ENCODE measurements around the gene USP19. TPM values are rescaled to one million over a fixed set of nuclear protein-coding genes. Genes with fewer than 3 reads are reported as not detected.
A peak's percentile ranks its signal among the peaks of the same experiment; 100 is the strongest.

Gene USP19
- total and polyA plus RNA-seq, 2 of the 8 experiments (the other 6 are each of a cell fraction or from before 2014, with no cell fraction given) = 46.4 to 65.8 TPM

DNA sequence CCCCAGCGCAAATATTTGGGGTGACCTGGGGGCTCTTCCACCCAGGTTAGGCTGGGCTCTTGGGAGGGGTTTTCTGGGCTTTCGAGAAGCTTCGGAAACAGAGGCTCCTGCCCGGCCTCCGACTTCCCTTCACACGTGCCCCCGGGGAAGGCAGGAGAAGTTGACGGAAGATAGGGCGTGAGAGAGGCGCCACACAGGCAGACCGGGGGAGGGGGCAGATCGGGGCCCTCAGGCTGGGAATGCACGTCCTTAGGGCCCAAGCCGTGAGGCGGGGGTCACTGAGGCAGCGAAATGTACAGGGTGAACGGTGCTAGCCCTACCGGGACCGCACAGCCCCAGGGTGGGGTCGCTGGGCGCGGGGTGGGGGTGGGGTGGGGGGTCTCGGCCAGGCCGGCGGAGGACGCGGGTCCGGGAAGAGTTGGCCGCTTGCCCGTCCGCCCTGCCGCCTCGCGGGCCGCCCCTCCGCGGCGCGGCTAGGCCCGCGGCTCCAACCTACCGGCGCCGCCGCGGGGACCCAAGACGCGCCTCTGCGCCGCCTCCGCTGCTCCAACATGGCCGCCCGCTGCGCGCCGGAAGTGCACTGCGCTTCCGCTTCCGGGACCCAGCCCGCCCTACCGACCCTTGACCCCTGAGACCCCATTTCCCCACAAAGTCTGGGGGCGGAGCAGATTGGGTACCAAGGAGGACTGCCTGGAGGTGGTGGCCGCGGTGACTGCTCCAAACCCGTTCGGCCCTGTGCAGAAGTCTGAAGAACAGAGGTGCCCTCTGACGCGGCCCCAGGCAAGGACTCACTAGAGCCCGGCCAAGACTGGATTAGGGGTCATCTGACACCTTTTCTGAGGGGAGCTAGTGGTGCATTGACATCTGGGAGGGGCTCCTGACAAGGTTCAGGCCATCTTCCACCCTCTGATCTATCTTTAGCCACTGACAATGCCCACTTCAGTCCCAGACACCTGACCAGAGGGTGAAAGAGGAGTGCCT lies 45.4 kb upstream of the USP19 start, which contains the start of gene CCDC71:
TSS of gene CCDC71 (minus strand) at position 561 of the 981 bp plus-strand sequence. CDS start 2,123 bp downstream, outside the sequence.
- Histone ChIP-seq H4K20me1 (replicated peaks in 1 of 2; ENCODE audit: control insufficient read depth in 1 of 2, insufficient read depth in 2 of 2, low read length in 2 of 2) (peaks cover 3 to 10% of the 10 kb centered on the region in 2 experiments), H4K5ac (ENCODE audit: insufficient read length, low read depth, low read length) (peak within 1 kb of the TSS; percentile 50), H2BK15ac (ENCODE audit: low read length) (no peak within 1 kb of the TSS), H2BK12ac (ENCODE audit: low read depth, low read length) (0 out of 2 replicates have a peak within 1 kb of the TSS, but pooled peaks have one; percentile 7), H2BK5ac (ENCODE audit: low read depth, low read length) (peak within 1 kb of the TSS; percentile 71), H3K27me3 (replicated peaks in 1 of 4; ENCODE audit: control insufficient read depth in 3 of 4, extremely low read depth in 1 of 4, insufficient read depth in 3 of 4, low read length in 3 of 4) (peaks cover 0 to 3% (median 0%) of the 10 kb centered on the region in 4 experiments; a peak in 1 of 7 replicates), H4K8ac (ENCODE audit: extremely low read depth, insufficient read depth, low read length) (peak within 1 kb of the TSS; percentile 94), H2BK120ac (replicated peaks; ENCODE audit: low read depth, low read length) (no peak within 1 kb of the TSS), H3K4me1 (replicated peaks in 1 of 4; ENCODE audit: control insufficient read depth in 3 of 4, insufficient read depth in 4 of 4, low read length in 3 of 4) (peaks cover 0 to 11% (median 4%) of the 10 kb centered on the region in 4 experiments; a peak in 6 of 7 replicates), H3K27ac (ENCODE audit: low read depth, low read length) (peak within 1 kb of the TSS; percentile 71), H3K4me3 (ENCODE audit: extremely low read depth in 1 of 4, insufficient read depth in 2 of 4, low read depth in 3 of 4, low read length in 4 of 4) (peak within 1 kb of the TSS; percentile 86 to 100 (median 94)), H3K18ac (ENCODE audit: extremely low read depth, low read length) (peak within 1 kb of the TSS; percentile 57; the same call in 1 of the 2 replicates), H3K23me2 (ENCODE audit: low read depth, low read length) (peaks cover 9% of the 10 kb centered on the region), H3K4me2 (ENCODE audit: insufficient read depth in 1 of 2, low read depth in 2 of 2, low read length in 2 of 2) (peak within 1 kb of the TSS; percentile 81 to 99), H3K36me3 (ENCODE audit: control insufficient read depth in 2 of 4, insufficient read depth in 4 of 4, low read length in 3 of 4) (peaks cover 5 to 20% (median 12%) of the 10 kb centered on the region in 4 experiments), H3K4ac (replicated peaks; ENCODE audit: insufficient read length, low read depth, low read length) (peak within 1 kb of the TSS; percentile 98), H3K56ac (replicated peaks; ENCODE audit: insufficient read length, low read depth, low read length) (peak within 1 kb of the TSS; percentile 10), H3K79me1 (ENCODE audit: low read depth, low read length) (peaks cover 23% of the 10 kb centered on the region), H3K79me2 (ENCODE audit: control insufficient read depth in 1 of 2, insufficient read depth in 2 of 2, low read length in 2 of 2) (peaks cover 9 to 25% of the 10 kb centered on the region in 2 experiments; a peak in 3 of 4 replicates), H3K9ac (replicated peaks in 1 of 4; ENCODE audit: extremely low read depth in 1 of 4, low read depth in 3 of 4, low read length in 3 of 4) (peak within 1 kb of the TSS; percentile 75 to 89 (median 80)), H3K14ac (ENCODE audit: insufficient read length) (no peak within 1 kb of the TSS), H2AK5ac (ENCODE audit: low read depth, low read length) (0 out of 2 replicates have a peak within 1 kb of the TSS, but pooled peaks have one; percentile 58), H2AFZ (ENCODE audit: low read length) (peak within 1 kb of the TSS; percentile 74; the same call in 1 of the 2 replicates), H3K23ac (ENCODE audit: insufficient read length) (no peak within 1 kb of the TSS), H3K9me3 (ENCODE audit: insufficient read depth in 2 of 2, low read depth in 1 of 2, low read length in 1 of 2) (no peaks in the 10 kb centered on the region), H2BK20ac (ENCODE audit: low read length) (no peak within 1 kb of the TSS), H4K91ac (replicated peaks; ENCODE audit: insufficient read length, low read length) (peak within 1 kb of the TSS; percentile 77)
- FAIRE-seq = no peak
- 4% methylated on average over 49 of the region's 69 CpGs; no CpG with 5 or more reads in 1 of the 2 experiments for WGBS, 2 experiments (ENCODE audit: extremely low coverage in 1 of 2, insufficient coverage in 1 of 2, insufficient read length in 1 of 2, insufficient replicate concordance in 2 of 2, low coverage in 1 of 2, low lambda C conversion rate in 2 of 2, missing lambda C conversion rate in 1 of 2)
- CTCF ChIA-PET (ENCODE audit: partially characterized antibody) = interaction anchor here (1.1 to 5.9 kb wide), 2 partner anchors 9 to 293 kb away, joined by 3 to 38 read pairs; no protein-coding TSS in a partner anchor
- POLR2A ChIA-PET (ENCODE audit: partially characterized antibody) = interaction anchor here (0.6 to 4.3 kb wide), 6 partner anchors 10 to 72 kb away, joined by 3 to 15 read pairs (median 6); partner anchors contain the start of genes QRICH1 and USP19
- peak; percentile 47 to 90 for DNase-seq (ENCODE audit: low read depth in 1 of 2, low spot score in 2 of 2)
- TF ChIP-seq SP4 (IDR thresholded peaks at IDR 0.05; ENCODE audit: low read length) (no peak), TAF1 (IDR thresholded peaks at IDR 0.05; ENCODE audit: low read depth, low read length) (peak; percentile 81), TAF7 (optimal IDR thresholded peaks at IDR 0.05; ENCODE audit: borderline replicate concordance, low read depth, low read length) (peak; percentile 36), ZNF274 (IDR thresholded peaks at IDR 0.05; ENCODE audit: borderline replicate concordance, extremely low read depth, low read length) (no peak), KDM4A (IDR thresholded peaks at IDR 0.05; ENCODE audit: low read depth, low read length, severe bottlenecking) (peak; percentile 33), PHF8 (conservative IDR thresholded peaks at IDR 0.05; ENCODE audit: low read depth, low read length) (peak; percentile 61; the same call in 1 of the 2 replicates), POLR2A (IDR thresholded peaks at IDR 0.05; ENCODE audit: control extremely low read depth in 1 of 2, low read depth in 2 of 2, low read length in 2 of 2) (peak in 1 of 2 experiments; percentile 82; a peak in 2 of 3 replicates), CTBP2 (IDR thresholded peaks at IDR 0.05; ENCODE audit: borderline replicate concordance, insufficient read depth, insufficient read length, low read length) (no peak)
- TF ChIP-seq, protein P1, sequence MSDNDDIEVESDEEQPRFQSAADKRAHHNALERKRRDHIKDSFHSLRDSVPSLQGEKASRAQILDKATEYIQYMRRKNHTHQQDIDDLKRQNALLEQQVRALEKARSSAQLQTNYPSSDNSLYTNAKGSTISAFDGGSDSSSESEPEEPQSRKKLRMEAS (IDR thresholded peaks at IDR 0.05) = peak; percentile 62
